PFSK-1 (cell line): ENCODE data around the gene PIK3CB.

ENCODE experiments used
- POLR2AphosphoS5 ChIP-seq: IDR thresholded peaks from 2 replicates; pipeline ENCODE4 v1.6.1; 2012; ENCODE audit warnings: low read depth, mild to moderate bottlenecking, control low read depth, low read length, moderate library complexity
- REST ChIP-seq, 2 experiments: IDR thresholded peaks; 2 replicates each; pipeline versions ENCODE4 v1.6.1 to v1.8.0; 2011 to 2012; ENCODE audit warnings: low read depth in 2 of 2, low read length in 2 of 2, control low read depth in 1 of 2, inconsistent platforms in 1 of 2, mild to moderate bottlenecking in 1 of 2, moderate library complexity in 1 of 2; ENCODE audit not compliant: insufficient read depth in 1 of 2

DNA sequence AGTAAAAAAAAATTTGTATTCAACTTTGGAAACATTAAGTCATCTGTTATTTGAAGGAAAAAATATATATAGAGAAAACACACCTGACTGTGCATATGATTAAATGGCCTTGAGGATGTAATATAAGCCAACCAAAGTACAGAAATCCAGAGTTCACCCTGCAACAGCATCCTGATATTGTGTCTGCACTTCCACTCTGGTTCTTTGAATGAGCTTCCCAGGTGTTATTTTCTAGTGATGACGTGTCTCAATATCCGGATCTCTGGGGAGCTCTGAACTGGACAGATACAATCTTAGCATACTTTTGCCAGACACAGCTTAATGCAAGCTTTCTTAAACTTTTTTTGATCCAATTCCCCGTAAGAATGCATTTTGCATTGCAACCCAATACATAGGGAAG is 19.5 kb upstream of the PIK3CB start:
- no peak for TF ChIP-seq POLR2AphosphoS5
- no peak for TF ChIP-seq REST (IDR thresholded peaks at IDR 0.05; ENCODE audit: insufficient read depth in 1 of 2, low read depth in 2 of 2, low read length in 2 of 2)
